Measurements from ENCODE around the gene SPAAR. TPM values are rescaled to one million over a fixed set of nuclear protein-coding genes. Genes with fewer than 3 reads are reported as not detected.

Gene SPAAR
- total RNA-seq, 2 donors from 2014 or later = 0.29 TPM; not detected in 1

- Histone ChIP-seq H3K36me3 (ENCODE audit: control insufficient read depth, insufficient read depth, low read length) (no peaks in the 10 kb centered on the region), H3K27me3 (ENCODE audit: control insufficient read depth, insufficient read depth, low read length, poor library complexity, severe bottlenecking) (peaks cover 11% of the 10 kb centered on the region), H3K4me3 (ENCODE audit: low read length) (no peak overlapping the region), H3K4me1 (ENCODE audit: control insufficient read depth, insufficient read depth, low read length) (no peaks in the 10 kb centered on the region), H3K9ac (ENCODE audit: extremely low read depth, low read length, poor library complexity, severe bottlenecking) (no peak overlapping the region), H3K9me3 (ENCODE audit: control insufficient read depth, low read length) (no peaks in the 10 kb centered on the region), H3K27ac (ENCODE audit: low read depth, low read length) (no peak overlapping the region)
- H3K4me3 Mint-ChIP-seq = no peak overlapping the region
- no peaks in the 10 kb centered on the region for H3K4me1 Mint-ChIP-seq
- peaks cover 6% of the 10 kb centered on the region for H3K27me3 Mint-ChIP-seq (ENCODE audit: insufficient read depth)
- H3K36me3 Mint-ChIP-seq (ENCODE audit: low read depth) = no peaks in the 10 kb centered on the region
- H3K27ac Mint-ChIP-seq = no peak overlapping the region
- 78 to 89% methylated on average over 7 to 9 of the region's 9 CpGs for WGBS, 2 experiments (ENCODE audit: insufficient coverage in 1 of 2, insufficient read length in 1 of 2)
- no peaks in the 10 kb centered on the region for H3K9me3 Mint-ChIP-seq
- TF ChIP-seq, protein P1, sequence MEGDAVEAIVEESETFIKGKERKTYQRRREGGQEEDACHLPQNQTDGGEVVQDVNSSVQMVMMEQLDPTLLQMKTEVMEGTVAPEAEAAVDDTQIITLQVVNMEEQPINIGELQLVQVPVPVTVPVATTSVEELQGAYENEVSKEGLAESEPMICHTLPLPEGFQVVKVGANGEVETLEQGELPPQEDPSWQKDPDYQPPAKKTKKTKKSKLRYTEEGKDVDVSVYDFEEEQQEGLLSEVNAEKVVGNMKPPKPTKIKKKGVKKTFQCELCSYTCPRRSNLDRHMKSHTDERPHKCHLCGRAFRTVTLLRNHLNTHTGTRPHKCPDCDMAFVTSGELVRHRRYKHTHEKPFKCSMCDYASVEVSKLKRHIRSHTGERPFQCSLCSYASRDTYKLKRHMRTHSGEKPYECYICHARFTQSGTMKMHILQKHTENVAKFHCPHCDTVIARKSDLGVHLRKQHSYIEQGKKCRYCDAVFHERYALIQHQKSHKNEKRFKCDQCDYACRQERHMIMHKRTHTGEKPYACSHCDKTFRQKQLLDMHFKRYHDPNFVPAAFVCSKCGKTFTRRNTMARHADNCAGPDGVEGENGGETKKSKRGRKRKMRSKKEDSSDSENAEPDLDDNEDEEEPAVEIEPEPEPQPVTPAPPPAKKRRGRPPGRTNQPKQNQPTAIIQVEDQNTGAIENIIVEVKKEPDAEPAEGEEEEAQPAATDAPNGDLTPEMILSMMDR (conservative IDR thresholded peaks at IDR 0.05) = no peak
- DNase-seq = no peak
These were observed 14.9 kb downstream of the SPAAR start for GRCh38 chr9:35923927-35924763.

GRCh38 chr9:35928591-35929452, 19.5 kb downstream of the SPAAR start:
- no peaks in the 10 kb centered on the region for H3K9me3 Mint-ChIP-seq
- no peaks in the 10 kb centered on the region for H3K4me1 Mint-ChIP-seq
- no peak for DNase-seq

GRCh38 chr9:35929453-35929718, 20.1 kb downstream of the SPAAR start:
- H3K27ac ChIP-seq (ENCODE audit: low read depth, low read length) = no peak overlapping the region
- no peak overlapping the region for H3K4me3 Mint-ChIP-seq
- no peak overlapping the region for H3K27ac Mint-ChIP-seq
- DNase-seq = no peak
- H3K4me1 ChIP-seq (ENCODE audit: control insufficient read depth, insufficient read depth, low read length) = no peaks in the 10 kb centered on the region
- no peaks in the 10 kb centered on the region for H3K9me3 Mint-ChIP-seq
- peaks cover 27% of the 10 kb centered on the region for H3K27me3 ChIP-seq (ENCODE audit: control insufficient read depth, insufficient read depth, low read length, poor library complexity, severe bottlenecking)
- no peaks in the 10 kb centered on the region for H3K36me3 ChIP-seq (ENCODE audit: control insufficient read depth, insufficient read depth, low read length)
- no peaks in the 10 kb centered on the region for H3K9me3 ChIP-seq (ENCODE audit: control insufficient read depth, low read length)
- no peaks in the 10 kb centered on the region for H3K36me3 Mint-ChIP-seq (ENCODE audit: low read depth)
- H3K27me3 Mint-ChIP-seq (ENCODE audit: insufficient read depth) = peaks cover 28% of the 10 kb centered on the region
- H3K4me1 Mint-ChIP-seq = no peaks in the 10 kb centered on the region
- H3K4me3 ChIP-seq (ENCODE audit: low read length) = no peak overlapping the region
- H3K9ac ChIP-seq (ENCODE audit: extremely low read depth, low read length, poor library complexity, severe bottlenecking) = no peak overlapping the region
- WGBS, 2 experiments (ENCODE audit: insufficient coverage in 1 of 2, insufficient read length in 1 of 2) = 76 to 92% methylated on average over 3 to 6 of the region's 6 CpGs
- TF ChIP-seq, protein P1 (conservative IDR thresholded peaks at IDR 0.05) = no peak

More at GRCh38 chr9:35928591-35929452, 19.5 kb downstream of the SPAAR start:
- H3K4me3 Mint-ChIP-seq = no peak overlapping the region
- H3K36me3 Mint-ChIP-seq (ENCODE audit: low read depth) = no peaks in the 10 kb centered on the region
- H3K36me3 ChIP-seq (ENCODE audit: control insufficient read depth, insufficient read depth, low read length) = no peaks in the 10 kb centered on the region
- TF ChIP-seq, protein P1 (conservative IDR thresholded peaks at IDR 0.05) = no peak
- peaks cover 27% of the 10 kb centered on the region for H3K27me3 ChIP-seq (ENCODE audit: control insufficient read depth, insufficient read depth, low read length, poor library complexity, severe bottlenecking)
- no peaks in the 10 kb centered on the region for H3K4me1 ChIP-seq (ENCODE audit: control insufficient read depth, insufficient read depth, low read length)
- no peaks in the 10 kb centered on the region for H3K9me3 ChIP-seq (ENCODE audit: control insufficient read depth, low read length)
- H3K27ac Mint-ChIP-seq = no peak overlapping the region
- no peak overlapping the region for H3K4me3 ChIP-seq (ENCODE audit: low read length)
- no peak overlapping the region for H3K9ac ChIP-seq (ENCODE audit: extremely low read depth, low read length, poor library complexity, severe bottlenecking)
- H3K27me3 Mint-ChIP-seq (ENCODE audit: insufficient read depth) = peaks cover 28% of the 10 kb centered on the region
- 86 to 93% methylated on average over 6 to 9 of the region's 9 CpGs for WGBS, 2 experiments (ENCODE audit: insufficient coverage in 1 of 2, insufficient read length in 1 of 2)
- no peak overlapping the region for H3K27ac ChIP-seq (ENCODE audit: low read depth, low read length)
